AG08396 (cell line): ENCODE results near the gene PCSK7.

ENCODE experiments used
- DNase-seq: peaks from one replicate; pipeline ENCODE4 v3.0.0; 2012; ENCODE audit warnings: low spot score, mixed read lengths

PCSK7 gene

DNA sequence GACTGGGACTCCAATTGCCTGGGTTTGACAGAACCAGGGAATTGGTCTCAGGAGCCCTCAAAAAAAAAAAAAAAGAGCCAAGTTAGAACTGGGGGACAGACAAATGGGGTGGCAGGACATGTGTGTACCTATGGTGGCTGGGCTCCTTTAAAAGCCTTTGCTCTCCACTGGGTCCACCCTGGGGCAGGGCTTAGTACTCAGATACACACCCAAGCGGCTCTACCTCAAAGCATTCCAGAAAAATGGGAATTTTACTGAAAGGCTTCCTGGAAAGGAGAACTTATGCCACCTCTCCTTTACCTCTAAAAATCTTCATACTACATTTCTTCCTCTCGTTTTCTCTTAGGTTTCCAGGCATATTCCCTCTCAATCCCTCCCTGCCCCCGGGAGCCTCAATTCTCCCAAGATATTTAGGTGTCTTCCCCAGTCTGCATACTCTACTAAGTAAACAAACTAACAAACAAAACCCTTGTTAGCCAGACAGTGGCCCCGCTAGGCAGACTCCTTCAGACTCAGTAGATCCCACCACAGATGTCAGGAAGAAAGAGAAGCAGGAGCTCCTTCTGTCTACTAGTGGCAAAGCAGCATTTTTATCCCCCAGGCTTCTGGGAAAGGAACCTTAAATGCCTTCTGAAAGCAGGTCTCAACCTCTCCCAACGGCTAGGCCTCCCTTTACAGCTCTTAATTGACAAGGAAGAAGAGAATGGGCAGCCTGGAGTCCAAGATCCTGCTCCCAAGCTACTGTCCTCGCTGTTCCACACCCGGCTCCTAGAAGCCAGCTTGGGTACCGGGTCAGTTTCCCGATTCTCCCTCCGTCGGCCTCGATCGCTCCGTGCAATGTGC, 653 bp downstream of the PCSK7 start:
- no peak for DNase-seq

DNA sequence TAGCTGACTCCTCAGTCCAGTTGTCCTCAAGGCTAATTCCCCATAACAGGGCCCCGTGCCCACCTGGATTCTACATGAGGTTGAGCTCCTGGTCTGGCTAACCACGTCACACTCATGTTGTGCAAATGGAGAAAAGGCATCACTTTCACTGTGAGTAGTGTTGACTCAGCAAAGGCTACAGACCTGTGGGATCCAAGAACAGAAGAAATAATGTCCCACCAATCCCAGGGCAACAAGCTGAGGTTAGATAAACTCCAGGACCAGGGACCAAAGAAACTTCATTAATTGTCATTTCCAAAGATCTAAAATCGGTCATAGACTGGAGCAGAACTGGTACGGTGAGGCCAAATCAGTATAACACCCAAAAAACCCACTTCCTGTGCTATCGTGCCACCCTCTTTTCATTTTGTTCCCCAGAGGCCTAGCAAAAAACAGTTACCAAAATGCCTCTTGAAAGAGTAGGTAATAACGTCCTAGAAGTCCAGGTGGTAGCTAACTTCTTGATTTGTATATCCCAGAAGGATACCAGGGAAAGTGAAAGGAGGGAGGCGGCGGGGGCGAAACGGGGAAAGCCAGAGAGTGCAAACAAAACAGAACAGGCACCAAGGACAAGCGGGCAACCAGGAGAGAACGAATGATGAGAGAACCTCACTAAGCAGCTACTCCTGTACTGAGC, 1.4 kb downstream of the PCSK7 start:
- no peak for DNase-seq

DNA sequence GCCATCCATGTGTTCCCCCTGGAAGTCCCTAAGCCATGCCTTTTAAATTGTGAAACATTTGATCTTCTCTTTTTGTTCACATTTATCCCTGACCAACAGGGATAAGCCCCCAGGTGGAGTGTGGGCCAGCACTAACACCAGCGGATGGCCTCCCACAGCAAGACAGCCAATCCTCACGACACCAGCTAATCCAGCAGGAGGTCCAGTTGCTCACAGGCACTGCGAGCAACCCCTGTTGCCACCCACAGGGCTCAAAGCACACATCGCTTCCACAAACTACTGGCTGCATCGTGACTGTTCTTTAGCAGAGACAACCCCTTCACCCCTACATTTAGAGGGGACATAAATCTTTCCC, 2.0 kb downstream of the PCSK7 start:
- no peak for DNase-seq

DNA sequence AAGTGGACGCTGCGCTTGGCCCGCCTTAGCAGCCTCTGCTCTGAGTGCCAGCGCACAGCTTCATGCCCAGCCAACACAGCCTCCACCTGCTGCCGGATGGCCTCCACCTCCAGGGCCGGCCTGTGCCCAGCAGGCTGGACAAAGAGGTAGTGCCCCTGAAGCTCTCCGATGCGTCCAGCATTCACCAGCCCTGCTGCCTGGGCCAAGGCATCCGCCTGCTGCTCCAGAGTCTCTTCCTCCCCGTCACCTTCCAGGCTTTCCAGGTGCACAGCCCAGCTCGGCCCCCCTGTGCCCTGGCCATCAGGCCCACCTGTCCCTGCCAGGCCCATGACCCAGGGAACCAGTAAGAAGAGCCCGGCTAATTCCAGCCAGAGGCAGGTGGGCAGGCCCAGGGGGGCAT, 2.5 kb downstream of the PCSK7 start:
- no peak for DNase-seq

DNA sequence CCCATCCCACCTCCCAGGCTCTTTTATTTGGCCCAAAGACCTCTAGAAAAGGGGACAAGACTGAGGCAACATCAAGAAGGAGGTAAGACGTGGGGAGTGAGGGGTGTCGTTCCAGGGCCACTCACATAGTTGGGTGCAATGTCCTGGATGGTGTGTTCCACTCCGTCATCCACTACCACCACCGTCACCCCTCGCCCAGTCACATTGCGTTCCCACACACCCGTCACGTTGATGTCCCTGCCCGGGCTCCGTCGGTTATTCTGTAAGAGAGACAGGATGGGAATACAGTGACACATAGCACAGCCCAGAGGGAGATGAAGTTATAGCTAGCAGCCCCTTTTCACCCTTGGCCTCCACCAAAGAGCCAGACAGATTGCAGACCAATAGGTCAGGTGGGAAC, 3.8 kb downstream of the PCSK7 start:
- no peak for DNase-seq

DNA sequence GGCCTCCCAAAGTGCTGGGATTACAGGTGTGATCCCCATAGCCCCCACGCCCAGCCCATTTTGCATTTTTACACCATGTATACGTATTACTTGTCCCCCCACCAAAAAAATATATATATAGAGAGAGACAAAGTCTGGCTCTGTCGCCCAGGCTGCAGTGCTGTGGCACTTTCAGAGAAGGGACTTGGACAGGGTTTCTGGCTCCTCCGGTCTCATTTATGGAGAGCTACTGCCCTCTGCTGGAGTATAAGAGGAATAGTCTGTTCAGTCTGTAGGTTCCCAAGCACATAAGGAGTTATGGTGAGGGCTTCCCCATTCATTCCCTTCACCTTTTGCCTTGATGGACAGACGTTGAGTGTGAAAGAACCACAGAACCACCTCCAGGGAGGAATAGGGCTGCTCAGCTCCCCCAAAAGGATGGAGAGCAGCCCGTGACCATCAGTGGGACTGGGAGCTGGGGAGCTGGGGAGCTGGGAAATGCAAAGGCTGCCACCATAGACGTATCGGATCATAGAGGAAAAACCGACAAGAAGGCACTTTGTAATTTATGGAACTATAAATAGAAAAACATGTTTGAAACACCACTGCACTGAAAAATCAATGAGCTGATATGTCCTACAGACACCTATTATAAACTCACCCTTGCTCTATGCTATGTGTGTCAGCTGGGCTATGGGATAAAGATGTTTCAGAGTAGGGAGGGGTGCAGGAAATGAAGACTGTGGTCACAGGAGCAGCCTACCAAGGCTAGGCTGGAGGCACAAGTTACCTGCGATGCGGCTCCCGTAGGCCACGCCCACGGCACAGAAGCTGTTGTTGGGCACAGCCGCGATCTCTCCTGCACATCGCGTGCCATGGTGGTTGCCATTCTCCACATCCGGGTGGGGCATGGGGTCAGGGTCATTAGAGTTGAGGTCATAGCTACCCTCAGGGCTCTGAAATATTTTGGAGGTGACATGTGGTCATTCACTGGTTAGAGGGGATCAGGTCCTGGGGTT, 5.2 kb downstream of the PCSK7 start:
- DNase-seq: peak; percentile 75

DNA sequence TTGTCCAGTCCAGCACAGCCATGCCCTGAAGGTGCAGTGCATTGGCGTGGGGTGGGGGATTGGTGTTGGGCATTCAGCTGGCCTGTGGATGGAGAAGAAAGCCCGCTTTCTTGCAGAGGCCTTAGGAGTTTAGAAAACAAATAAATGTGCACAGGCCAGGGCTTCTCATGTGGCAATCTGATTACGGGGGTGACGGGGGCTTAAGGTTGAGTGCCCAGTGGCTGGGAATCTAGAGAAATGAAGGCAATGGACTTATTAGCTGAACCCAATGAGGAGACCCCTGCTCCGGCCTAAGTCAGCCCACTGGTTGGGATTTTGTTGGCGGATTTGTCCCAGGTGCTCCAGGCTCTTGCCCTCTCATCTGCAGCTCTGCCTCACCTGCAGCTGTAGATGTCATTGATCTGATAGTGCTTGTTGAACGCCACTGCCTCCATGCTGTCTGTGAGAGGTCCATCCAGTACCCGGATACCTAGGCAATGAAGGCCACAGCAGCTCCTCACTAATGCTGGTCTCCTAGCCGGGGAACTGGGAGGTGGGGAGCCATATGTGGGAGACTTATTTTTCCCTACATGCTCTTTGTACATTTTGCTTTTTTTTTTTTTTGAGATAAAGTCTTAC, 6.2 kb downstream of the PCSK7 start:
- no peak for DNase-seq

DNA sequence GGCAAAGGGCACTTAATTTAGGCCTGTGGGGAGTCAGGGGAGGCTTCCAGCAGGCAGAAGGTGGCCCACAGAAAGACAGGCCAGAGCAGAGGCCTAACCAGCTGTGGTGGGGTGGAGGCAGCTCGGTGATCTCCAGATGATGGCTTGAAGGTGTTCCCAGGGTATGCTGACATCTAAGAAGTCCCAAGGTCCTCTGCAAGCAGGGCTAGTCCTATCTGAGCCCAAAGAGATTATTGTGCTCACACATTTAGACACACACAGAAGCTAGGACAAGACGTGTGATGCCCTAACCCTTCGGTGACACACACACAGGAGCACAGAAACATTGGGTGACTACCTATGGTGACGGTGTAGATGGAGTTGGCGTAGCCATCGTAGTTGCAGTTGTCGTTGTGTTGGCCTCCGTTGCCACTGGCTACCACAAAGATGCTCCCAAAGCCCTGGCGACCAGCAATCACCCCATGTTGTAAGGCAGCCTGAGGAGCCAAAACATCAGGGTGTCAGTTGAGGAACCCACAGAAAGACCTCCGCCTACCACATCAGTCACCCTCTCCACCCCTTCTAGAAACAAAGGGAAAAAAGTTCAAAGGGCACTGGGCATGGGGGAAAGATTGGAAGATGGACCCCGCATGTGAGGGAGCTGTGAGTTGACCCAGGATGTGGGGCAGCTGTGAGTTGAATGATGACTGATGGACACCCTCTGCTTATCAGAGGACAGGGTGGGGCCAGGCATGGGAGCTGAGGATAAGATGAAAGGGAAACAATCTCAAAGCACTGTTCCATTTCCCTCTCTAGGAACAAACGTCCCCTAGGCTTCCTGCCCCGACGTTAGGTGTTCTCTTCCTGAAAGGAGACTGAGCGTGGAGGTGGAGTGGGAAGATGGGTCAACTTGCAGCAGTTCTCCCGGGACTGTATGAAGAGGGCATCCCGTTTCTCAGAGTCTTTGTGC, 7.9 kb downstream of the PCSK7 start:
- DNase-seq: no peak

DNA sequence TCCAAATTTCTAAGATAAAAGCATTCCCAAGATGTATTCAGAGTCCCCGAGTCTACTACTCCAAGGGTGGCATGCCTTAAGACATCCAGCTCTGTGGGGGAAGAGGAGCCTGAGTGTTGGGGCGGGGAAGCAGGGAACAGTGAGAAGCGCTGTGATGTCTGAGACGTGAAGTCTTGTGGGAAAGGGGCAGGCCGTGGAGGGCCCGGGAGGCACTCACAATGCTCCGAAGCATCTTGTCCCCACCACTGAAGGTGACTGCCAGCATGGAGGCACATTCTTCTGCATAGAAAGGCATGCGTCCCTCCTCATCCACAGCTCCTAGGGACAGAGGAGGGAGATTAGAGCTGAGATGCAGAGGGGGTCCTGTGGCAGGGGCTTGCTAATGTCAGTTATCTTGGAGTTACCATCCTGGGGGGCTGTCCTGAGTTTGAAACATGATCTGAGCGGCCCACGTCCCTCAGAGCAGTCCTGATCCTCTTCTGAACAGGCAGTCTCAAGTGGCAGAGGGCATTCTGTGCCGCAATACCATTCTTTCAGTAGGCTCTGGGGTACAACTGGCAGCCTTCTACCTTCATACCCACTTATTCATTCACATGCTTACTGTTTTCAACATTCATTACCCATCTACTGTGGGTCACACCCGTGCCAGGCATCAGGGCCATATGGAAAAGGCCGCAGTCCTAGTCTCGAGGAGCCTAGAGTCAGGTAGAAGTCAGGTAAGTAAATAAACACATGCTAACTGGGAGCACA, 8.7 kb downstream of the PCSK7 start:
- no peak for DNase-seq

DNA sequence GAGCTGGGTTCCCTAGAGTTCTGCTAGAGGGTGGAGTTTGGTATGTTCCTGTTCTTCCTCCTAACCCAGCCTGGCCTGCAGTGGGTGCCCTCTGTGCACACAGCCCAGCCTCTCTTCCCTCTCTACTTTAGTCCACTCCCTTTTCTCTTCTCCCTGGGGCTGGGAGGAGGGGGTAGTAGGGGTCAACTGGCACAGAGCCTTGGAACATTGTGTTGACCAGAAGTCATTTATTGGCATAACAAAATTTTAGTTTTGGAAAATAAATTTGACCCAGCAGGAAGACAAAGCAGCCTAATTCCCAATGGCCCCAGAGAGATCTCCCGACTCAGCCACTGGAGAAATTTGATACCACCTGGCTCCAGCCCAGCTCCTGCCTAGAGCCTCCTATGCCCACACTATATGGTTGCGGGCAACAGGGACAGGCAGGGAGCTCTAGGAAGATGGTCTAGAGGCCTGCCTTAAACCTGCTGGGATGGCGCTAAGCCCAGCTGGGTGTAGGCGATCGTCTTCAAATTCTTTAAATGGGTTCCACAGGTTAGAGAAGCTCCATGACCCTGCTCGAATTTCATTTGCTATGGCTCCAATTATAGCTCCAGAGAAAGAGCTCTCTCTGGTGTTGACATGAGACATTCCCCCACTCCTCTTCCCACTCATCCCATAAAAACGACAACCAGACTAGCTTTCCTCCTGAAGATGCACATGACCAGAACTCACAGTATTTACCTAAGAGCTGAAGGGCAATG, 9.9 kb downstream of the PCSK7 start:
- no peak for DNase-seq

DNA sequence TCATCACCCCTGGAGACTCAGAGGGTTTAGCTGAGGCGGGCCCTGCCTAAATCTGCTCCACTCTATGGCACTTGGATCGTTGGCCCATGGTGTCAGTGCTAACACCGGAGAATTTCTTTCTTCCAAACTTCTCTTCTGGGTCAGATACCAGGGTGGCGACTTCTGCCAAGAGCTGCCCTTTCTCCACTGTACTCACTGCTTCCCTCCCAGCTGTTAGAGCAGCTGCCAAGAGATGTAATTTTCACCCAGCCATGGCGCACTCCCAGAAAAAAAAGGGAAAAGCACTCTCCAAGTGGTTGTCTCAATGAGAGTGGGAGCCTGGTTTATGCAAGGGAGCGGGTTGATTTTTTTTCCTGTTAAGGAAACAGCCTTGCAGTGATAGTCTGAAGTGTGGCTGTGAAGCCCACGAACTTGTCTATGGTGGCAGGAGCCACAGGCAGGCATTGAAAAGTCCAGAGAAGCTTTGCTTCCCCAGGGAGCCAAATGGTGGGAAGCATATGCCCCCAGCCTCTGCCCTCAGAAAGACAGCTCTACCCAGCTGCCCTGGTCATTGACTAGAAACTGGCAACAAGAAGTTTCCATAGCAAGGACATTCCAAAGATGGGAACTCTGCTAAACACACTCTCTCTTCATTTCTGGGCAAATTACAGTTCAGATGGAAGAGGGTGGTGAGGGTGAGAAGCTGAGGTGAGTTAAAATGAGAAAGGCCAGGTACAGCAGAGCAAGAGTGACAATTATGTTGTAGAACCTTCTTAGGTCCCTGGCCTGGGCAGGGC, 10.7 kb downstream of the PCSK7 start:
- no peak for DNase-seq

DNA sequence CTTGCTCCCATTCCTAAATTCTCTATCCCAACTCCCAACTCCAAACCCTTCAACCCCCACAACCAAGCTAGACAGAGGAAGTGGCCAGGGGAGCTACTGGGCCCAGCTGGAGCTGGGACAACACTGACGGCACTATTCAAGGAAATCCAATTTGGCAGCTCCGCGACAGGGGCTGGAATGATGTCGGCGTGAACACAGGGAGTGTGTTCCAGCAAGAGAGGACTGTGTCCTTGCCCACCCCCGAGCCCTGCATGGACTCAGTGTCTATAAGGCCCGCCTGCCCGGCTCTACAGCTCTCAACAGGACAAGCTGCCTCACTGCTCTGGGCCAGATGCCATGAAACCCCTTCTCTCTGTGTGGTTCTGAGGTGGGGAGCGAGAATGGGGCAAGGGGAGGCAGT, 11.3 kb downstream of the PCSK7 start:
- DNase-seq: no peak

DNA sequence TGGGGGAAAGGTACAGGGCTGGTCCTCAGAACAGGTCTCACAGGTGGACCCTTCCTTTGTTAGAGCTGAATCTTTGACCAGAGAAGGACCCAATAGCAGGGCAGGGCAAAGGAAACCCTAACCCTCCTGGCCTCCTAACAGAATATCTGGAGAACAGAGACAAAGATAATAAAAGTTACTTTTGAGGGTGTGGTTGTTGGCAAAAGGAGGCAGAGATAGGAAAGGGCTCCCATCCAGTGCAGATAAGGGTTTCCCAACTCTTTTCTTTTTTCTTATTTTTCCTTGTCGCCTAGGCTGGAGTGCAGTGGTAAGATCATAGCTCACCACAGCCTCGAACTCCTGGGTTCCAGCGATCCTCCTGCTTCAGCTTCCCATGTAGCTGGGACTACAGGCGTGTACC, 11.9 kb downstream of the PCSK7 start:
- no peak for DNase-seq

DNA sequence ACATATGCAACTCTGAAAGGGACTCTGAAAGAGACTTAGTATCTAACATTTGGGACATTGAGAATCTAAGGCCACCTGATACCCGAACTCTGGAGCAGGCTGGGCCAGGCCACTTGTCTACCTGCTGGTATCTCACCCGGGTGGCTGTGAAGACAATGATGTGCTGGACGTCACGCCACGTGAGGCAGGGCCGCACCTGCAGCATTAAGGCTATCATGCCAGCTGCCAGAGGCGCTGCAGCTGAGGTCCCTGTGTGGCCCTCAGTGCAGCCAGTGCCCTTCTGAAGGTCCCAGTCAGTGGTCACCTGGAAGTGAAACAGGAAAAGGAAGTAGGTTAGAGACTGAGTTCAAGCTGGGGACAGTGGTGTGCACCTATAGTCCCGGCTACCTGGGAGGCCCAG, 12.4 kb downstream of the PCSK7 start:
- no peak for DNase-seq

DNA sequence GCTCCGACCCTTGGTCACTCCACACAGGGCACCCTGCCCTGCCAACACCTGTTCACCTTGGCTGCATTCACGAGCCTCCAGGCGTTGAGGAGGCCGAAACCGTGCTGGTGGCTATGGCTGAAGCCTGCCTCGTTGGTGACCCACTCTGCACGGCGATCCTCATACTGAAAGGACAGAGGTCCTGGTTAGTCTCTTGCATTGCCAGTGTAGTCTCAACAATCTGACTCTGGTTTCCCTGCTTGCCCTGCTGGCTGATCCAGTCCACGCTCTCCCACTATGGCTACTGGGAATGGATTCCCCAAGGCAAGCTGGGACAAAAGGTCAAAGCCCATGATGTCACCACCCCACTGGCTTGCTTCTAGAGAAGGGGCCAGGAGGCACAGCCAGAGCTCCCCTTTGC, 12.9 kb downstream of the PCSK7 start:
- no peak for DNase-seq

DNA sequence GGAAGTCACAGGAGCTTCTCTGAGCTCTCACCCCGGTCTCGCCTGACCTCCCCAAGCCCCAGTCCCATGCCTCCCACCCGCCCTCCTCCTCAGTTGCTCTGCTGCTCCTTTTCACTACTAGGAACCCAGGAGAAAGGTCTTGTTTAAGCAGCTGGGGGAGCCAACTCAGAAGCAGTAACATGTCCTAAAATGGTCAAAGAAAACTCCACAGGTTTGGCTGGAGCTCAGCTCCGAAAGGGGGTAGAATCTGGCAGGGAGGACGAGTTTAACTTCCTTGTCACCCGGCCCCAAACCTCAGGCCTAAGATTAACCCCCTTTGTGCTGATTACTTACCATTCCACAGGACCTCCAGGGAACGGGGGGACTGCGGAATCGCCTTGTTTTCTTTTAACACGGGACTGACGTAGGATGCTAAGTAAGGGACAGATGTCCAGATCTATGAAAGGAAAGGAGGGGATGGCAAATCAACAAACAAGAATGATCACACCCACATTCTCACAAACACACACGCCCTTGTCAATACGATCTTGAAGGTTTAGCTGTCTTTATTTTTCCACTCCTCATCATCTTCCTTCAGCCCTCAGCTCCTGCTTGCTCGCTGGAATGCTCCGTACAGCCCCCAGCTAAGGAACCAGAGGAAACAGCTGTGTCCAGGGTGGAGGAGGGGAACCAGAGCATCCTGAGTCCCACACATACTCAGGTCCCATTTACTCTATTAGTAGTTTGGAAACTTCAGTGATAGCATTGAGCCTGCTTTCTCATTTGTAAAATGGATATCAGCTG, 13.5 kb downstream of the PCSK7 start:
- no peak for DNase-seq

DNA sequence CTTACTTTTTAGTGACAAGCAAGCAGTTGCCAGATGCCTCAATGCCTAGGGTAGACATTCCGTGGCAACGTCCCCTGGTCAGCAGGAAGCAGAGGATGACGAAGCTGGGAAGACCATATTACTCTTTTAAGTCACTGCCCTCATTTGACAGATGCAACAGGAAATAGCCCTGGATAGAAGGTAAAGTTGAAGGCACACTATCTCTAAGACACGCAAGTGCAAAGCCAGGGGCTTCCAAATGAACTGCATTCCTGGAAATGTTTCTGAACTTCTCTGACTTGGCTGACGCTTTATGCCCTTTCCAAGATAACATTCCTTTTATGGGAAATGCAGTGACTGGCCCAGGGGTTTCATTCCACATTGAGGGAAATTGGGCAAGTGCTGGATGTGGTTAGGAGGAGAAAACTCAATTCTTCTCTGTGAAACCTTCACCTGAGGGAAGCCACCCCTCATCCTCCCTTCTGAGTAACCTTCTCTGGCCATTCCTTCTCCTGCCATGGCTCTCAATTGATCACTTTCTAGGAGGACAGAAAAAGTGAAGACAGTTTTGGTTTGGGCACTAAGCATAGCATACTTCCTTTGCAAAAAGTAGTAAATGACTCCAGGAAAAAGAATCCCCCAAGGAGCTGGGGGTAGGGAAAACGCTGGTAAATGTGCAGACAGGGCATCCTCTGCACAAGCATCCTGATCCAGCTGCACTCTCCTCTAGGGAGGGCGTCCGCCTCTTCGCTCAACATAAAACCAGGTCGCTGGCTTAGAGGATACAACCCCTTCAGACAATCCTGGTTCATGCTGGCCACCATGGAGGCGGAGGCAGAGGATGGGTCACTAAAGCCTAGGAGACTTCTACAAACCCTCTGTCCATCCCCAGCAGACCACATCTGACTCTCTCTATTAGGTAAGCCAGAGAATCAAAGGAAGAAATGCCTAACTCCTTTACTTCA, 14.5 kb downstream of the PCSK7 start:
- DNase-seq: no peak
